ENCODE results near the gene AHRR.

The AHRR gene

DNA sequence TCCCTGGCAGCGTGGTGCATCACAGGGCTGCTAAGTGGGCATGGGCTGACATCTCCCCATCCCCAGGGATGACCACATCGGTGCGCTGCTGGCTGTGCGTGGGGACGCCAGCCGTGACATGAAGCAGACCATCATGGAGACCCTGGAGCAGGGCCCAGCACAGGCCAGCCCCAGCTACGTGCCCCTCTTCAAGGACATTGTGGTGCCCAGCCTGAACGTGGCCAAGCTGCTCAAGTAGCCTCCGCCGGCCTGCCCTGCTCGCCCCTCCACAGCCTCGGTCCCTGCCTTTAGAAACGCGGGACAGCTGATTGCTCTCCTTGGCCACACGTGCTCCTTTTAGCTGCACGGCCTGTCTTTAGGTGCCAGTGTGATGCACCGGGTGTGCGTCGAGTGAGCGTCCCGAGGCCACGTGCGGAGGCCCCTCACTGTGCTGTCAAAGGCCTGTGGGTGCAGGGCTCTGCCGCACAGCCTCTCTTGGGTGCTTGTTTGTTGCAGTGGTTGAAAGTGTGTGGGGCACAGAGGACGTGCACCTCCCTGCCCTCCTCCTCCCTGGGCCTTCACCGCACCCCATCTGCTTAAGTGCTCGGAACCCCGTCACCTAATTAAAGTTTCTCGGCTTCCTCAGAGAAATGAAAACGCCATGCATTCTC lies 145.3 kb downstream of the AHRR start:
- H3K27ac ChIP-seq (ENCODE audit: insufficient read depth in 1 of 2, low read depth in 1 of 2, low read length in 2 of 2, poor library complexity in 1 of 2, severe bottlenecking in 2 of 2), result no peak overlapping the region
- CTCF ChIA-PET, result interaction anchor here (0.8 kb wide), 1 partner anchor 18 kb away, joined by 3 read pairs; no protein-coding TSS in a partner anchor
- no peak overlapping the region for H3K4me3 ChIP-seq (ENCODE audit: control insufficient read depth in 1 of 7, extremely low read depth in 1 of 7, insufficient read depth in 4 of 7, low read depth in 2 of 7, low read length in 6 of 7)
- DNase-seq, result no peak
- peaks cover 0 to 64% (median 37%) of the 10 kb centered on the region in 4 experiments for H3K36me3 ChIP-seq (ENCODE audit: control insufficient read depth in 4 of 4, insufficient read depth in 4 of 4, low read length in 3 of 4)
- no peaks in the 10 kb centered on the region for H3K27me3 ChIP-seq (replicated peaks in 2 of 5; ENCODE audit: control insufficient read depth in 4 of 5, insufficient read depth in 5 of 5, low read length in 4 of 5)
- WGBS (ENCODE audit: insufficient coverage), result 97% methylated on average over 28 of the region's 30 CpGs
- no peaks in the 10 kb centered on the region for H3K9me3 ChIP-seq (ENCODE audit: control extremely low read depth in 1 of 5, control insufficient read depth in 4 of 5, insufficient read depth in 2 of 5, low read depth in 1 of 5, low read length in 4 of 5)
- H3K4me1 ChIP-seq (ENCODE audit: control extremely low read depth in 1 of 4, control insufficient read depth in 4 of 4, insufficient read depth in 4 of 4, low read length in 3 of 4), result peaks cover 1 to 12% (median 7%) of the 10 kb centered on the region in 4 experiments
- POLR2A ChIA-PET, result no interaction called here

DNA sequence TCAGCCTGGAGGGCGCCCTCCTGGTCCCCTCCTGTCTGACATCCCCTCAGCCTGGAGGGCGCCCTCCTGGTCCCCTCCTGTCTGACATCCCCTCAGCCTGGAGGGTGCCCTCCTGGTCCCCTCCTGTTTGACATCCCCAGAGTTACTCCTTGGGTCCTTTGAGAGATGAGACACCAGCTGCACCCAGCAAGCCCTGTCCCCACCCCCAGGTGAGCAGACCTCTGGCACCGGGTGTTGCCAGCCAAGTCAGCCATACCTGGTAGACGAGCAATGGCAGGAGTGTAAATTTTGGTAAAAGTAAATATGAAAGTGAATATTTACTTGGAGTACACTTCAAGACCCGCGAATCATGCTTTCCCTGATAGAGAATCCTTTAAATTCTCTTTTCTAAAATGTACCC lies 146.9 kb downstream of the AHRR start:
- H3K4me3 ChIP-seq (ENCODE audit: control insufficient read depth in 1 of 7, extremely low read depth in 1 of 7, insufficient read depth in 4 of 7, low read depth in 2 of 7, low read length in 6 of 7), result no peak overlapping the region
- H3K27ac ChIP-seq (ENCODE audit: insufficient read depth in 1 of 2, low read depth in 1 of 2, low read length in 2 of 2, poor library complexity in 1 of 2, severe bottlenecking in 2 of 2), result no peak overlapping the region
- DNase-seq, result no peak
- WGBS (ENCODE audit: insufficient coverage), result 100% methylated on average over 3 of the region's 6 CpGs
- H3K9me3 ChIP-seq (ENCODE audit: control extremely low read depth in 1 of 5, control insufficient read depth in 4 of 5, insufficient read depth in 2 of 5, low read depth in 1 of 5, low read length in 4 of 5), result no peaks in the 10 kb centered on the region
- H3K36me3 ChIP-seq (ENCODE audit: control insufficient read depth in 4 of 4, insufficient read depth in 4 of 4, low read length in 3 of 4), result peaks cover 0 to 50% (median 29%) of the 10 kb centered on the region in 4 experiments
- POLR2A ChIA-PET, result no interaction called here
- CTCF ChIA-PET, result no interaction called here
- no peaks in the 10 kb centered on the region for H3K27me3 ChIP-seq (replicated peaks in 2 of 5; ENCODE audit: control insufficient read depth in 4 of 5, insufficient read depth in 5 of 5, low read length in 4 of 5)
- H3K4me1 ChIP-seq (ENCODE audit: control extremely low read depth in 1 of 4, control insufficient read depth in 4 of 4, insufficient read depth in 4 of 4, low read length in 3 of 4), result peaks cover 2 to 22% (median 17%) of the 10 kb centered on the region in 4 experiments

DNA sequence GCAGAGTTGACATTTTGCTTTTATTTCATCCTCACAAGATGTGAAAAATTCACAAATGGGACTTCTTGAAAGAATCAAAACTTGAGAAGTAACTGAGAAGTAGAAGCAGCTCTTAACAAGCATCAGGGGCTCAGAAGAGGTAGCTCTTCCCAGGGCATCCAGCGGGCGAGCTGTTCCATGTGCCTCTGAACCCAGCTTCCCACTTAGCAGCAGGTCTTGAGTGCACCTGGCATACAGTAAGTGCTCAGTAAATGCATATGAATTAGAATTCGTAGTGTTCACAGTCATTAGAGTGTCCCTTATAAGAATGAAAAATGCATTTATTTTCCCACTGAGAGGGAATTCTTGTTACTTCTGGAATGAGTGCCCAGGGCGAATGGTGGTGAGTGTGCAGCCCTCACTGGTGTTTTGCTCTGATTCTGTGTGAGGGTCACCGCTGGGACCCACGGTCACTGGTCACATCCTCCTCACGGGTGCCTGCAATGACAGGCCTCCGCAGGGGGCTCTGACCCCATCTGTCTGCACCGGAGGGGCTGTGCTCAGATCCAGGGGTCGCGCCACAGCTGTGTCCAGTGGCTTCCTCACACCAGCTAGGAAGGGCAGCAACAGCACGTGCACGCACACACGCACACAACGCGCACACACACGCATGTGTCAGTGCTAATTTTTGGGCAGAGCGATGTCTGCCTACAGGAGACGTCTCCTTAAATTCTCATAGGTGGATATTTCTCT lies 148.4 kb downstream of the AHRR start:
- CTCF ChIA-PET, result interaction anchor here (1.4 to 1.5 kb wide), 2 partner anchors 12 to 16 kb away, joined by 3 read pairs; no protein-coding TSS in a partner anchor
- Histone ChIP-seq H3K4me3 (ENCODE audit: control insufficient read depth in 1 of 7, extremely low read depth in 1 of 7, insufficient read depth in 4 of 7, low read depth in 2 of 7, low read length in 6 of 7) (no peak overlapping the region), H3K27ac (ENCODE audit: insufficient read depth in 1 of 2, low read depth in 1 of 2, low read length in 2 of 2, poor library complexity in 1 of 2, severe bottlenecking in 2 of 2) (no peak overlapping the region), H3K27me3 (replicated peaks in 2 of 5; ENCODE audit: control insufficient read depth in 4 of 5, insufficient read depth in 5 of 5, low read length in 4 of 5) (peaks cover 0 to 10% (median 1%) of the 10 kb centered on the region in 5 experiments), H3K9me3 (ENCODE audit: control extremely low read depth in 1 of 5, control insufficient read depth in 4 of 5, insufficient read depth in 2 of 5, low read depth in 1 of 5, low read length in 4 of 5) (no peaks in the 10 kb centered on the region), H3K4me1 (ENCODE audit: control extremely low read depth in 1 of 4, control insufficient read depth in 4 of 4, insufficient read depth in 4 of 4, low read length in 3 of 4) (peaks cover 2 to 28% (median 26%) of the 10 kb centered on the region in 4 experiments), H3K36me3 (ENCODE audit: control insufficient read depth in 4 of 4, insufficient read depth in 4 of 4, low read length in 3 of 4) (peaks cover 0 to 38% (median 23%) of the 10 kb centered on the region in 4 experiments)
- POLR2A ChIA-PET, result no interaction called here
- DNase-seq, result no peak
- over 99% methylated on average over 9 of the region's 19 CpGs for WGBS (ENCODE audit: insufficient coverage)

DNA sequence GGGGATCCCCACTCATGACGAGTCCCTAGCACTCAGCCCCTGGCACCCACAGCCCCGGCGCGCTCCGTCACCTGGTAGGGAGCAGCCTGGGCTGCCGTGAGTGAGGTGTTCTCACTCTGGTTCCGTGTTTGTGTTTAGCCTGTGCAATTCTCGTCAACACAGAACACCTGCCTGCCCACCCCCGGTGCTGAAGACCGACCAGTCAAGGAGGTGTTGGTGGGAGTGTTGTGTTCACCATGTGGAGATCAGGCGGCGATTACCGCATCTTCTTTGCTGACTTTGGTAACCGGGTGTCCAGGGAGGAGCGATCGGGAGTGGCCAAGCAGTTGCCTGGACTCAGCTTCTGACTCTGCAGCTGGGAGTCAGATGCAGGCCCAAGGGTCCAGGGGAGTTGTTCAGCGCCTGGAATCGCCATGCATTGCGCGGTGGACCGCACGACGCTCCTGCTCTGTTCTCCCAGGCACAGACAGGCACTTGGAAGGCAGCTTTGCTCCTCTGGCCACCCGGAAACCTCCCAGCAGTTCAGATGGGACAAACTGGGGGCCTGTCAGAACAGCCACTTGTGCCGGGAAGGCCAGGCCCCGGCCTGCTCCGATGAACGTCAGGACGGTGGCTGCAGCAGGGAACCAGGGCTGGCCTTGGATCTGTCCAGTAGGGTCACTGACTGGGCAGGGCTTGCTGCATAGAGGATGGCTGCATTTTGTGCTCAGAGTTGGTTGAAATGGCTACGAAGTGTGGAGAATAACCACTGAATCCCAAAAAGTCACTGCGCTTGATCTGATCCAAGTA lies 149.6 kb downstream of the AHRR start:
- H3K4me1 ChIP-seq (ENCODE audit: control extremely low read depth in 1 of 4, control insufficient read depth in 4 of 4, insufficient read depth in 4 of 4, low read length in 3 of 4), result peaks cover 2 to 34% (median 30%) of the 10 kb centered on the region in 4 experiments
- H3K9me3 ChIP-seq (ENCODE audit: control extremely low read depth in 1 of 5, control insufficient read depth in 4 of 5, insufficient read depth in 2 of 5, low read depth in 1 of 5, low read length in 4 of 5), result no peaks in the 10 kb centered on the region
- H3K27ac ChIP-seq (ENCODE audit: insufficient read depth in 1 of 2, low read depth in 1 of 2, low read length in 2 of 2, poor library complexity in 1 of 2, severe bottlenecking in 2 of 2), result no peak overlapping the region
- peaks cover 0 to 26% (median 15%) of the 10 kb centered on the region in 4 experiments for H3K36me3 ChIP-seq (ENCODE audit: control insufficient read depth in 4 of 4, insufficient read depth in 4 of 4, low read length in 3 of 4)
- DNase-seq, result no peak
- 97% methylated on average over 29 of the region's 31 CpGs for WGBS (ENCODE audit: insufficient coverage)
- H3K27me3 ChIP-seq (replicated peaks in 2 of 5; ENCODE audit: control insufficient read depth in 4 of 5, insufficient read depth in 5 of 5, low read length in 4 of 5), result peaks cover 0 to 22% (median 5%) of the 10 kb centered on the region in 5 experiments
- CTCF ChIA-PET, result interaction anchor here (0.8 to 3.4 kb wide), 6 partner anchors 11 to 25 kb away, joined by 3 to 17 read pairs (median 5); no protein-coding TSS in a partner anchor
- POLR2A ChIA-PET, result interaction anchor here (0.6 kb wide), 1 partner anchor 60 kb away, joined by 3 read pairs; no protein-coding TSS in a partner anchor
- H3K4me3 ChIP-seq (ENCODE audit: control insufficient read depth in 1 of 7, extremely low read depth in 1 of 7, insufficient read depth in 4 of 7, low read depth in 2 of 7, low read length in 6 of 7), result peak overlapping the region in 2 of 7 experiments; percentile 74 to 81

DNA sequence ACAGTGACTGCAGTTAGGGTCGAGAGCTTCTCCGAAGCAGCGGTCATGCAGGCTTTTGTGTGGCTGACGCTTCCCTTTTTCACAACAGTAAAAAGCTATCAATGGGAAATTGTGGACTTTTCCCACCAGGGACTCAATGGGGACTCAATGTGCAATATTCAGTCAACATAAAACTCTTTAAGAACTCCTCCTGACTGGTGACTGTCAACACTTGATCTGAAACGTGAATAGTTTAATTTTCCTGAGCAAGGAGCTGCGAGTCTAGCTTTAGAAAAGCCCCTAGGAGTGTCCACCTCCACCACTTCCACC lies 150.2 kb downstream of the AHRR start:
- 87% methylated on average over 4 of the region's 6 CpGs for WGBS (ENCODE audit: insufficient coverage)
- POLR2A ChIA-PET, result interaction anchor here (0.6 to 1.1 kb wide), 2 partner anchors 12 to 59 kb away, joined by 3 read pairs; no protein-coding TSS in a partner anchor
- Histone ChIP-seq H3K27me3 (replicated peaks in 2 of 5; ENCODE audit: control insufficient read depth in 4 of 5, insufficient read depth in 5 of 5, low read length in 4 of 5) (peaks cover 0 to 28% (median 5%) of the 10 kb centered on the region in 5 experiments), H3K4me1 (ENCODE audit: control extremely low read depth in 1 of 4, control insufficient read depth in 4 of 4, insufficient read depth in 4 of 4, low read length in 3 of 4) (peaks cover 2 to 34% (median 30%) of the 10 kb centered on the region in 4 experiments), H3K36me3 (ENCODE audit: control insufficient read depth in 4 of 4, insufficient read depth in 4 of 4, low read length in 3 of 4) (peaks cover 0 to 21% (median 12%) of the 10 kb centered on the region in 4 experiments), H3K27ac (ENCODE audit: insufficient read depth in 1 of 2, low read depth in 1 of 2, low read length in 2 of 2, poor library complexity in 1 of 2, severe bottlenecking in 2 of 2) (no peak overlapping the region), H3K9me3 (ENCODE audit: control extremely low read depth in 1 of 5, control insufficient read depth in 4 of 5, insufficient read depth in 2 of 5, low read depth in 1 of 5, low read length in 4 of 5) (no peaks in the 10 kb centered on the region), H3K4me3 (ENCODE audit: control insufficient read depth in 1 of 7, extremely low read depth in 1 of 7, insufficient read depth in 4 of 7, low read depth in 2 of 7, low read length in 6 of 7) (peak overlapping the region in 5 of 7 experiments; percentile 62 to 81 (median 74))
- no peak for DNase-seq
- CTCF ChIA-PET, result interaction anchor here (1.6 to 3.4 kb wide), 4 partner anchors 13 to 26 kb away, joined by 4 to 17 read pairs (median 10); no protein-coding TSS in a partner anchor

DNA sequence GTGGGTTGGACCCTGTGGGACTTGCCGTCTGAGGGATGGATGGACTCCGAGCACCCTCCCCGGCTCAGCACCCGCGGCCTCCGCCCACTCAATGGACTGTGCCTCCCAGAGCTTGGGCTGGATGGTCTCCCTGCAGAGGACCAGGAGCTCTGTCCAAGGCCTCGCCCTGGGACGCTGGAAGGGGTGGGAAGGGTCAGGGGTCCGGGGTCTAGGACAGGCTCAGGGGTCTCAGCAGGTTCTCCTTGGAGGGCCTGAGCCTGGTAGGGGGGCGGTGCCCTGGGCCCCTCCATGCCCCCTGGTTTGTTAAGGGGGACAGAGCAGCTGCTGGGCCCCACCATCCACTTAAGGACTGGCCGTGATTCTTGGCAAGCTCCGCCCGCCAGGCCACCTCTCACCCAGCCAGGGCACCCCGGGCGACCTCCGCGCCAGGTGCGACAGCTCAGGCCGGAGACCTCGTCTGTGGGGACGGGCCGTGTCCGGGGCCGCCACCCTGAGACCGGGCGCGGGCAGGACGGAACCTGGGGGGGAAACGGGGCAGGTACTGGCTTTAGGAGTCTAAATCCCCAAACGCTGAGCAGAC lies 150.7 kb downstream of the AHRR start:
- Histone ChIP-seq H3K9me3 (ENCODE audit: control extremely low read depth in 1 of 5, control insufficient read depth in 4 of 5, insufficient read depth in 2 of 5, low read depth in 1 of 5, low read length in 4 of 5) (no peaks in the 10 kb centered on the region), H3K27ac (ENCODE audit: insufficient read depth in 1 of 2, low read depth in 1 of 2, low read length in 2 of 2, poor library complexity in 1 of 2, severe bottlenecking in 2 of 2) (peak overlapping the region in 1 of 2 experiments; percentile 61), H3K27me3 (replicated peaks in 2 of 5; ENCODE audit: control insufficient read depth in 4 of 5, insufficient read depth in 5 of 5, low read length in 4 of 5) (peaks cover 0 to 32% (median 5%) of the 10 kb centered on the region in 5 experiments), H3K4me3 (ENCODE audit: control insufficient read depth in 1 of 7, extremely low read depth in 1 of 7, insufficient read depth in 4 of 7, low read depth in 2 of 7, low read length in 6 of 7) (peak overlapping the region; percentile 48 to 81 (median 67)), H3K4me1 (ENCODE audit: control extremely low read depth in 1 of 4, control insufficient read depth in 4 of 4, insufficient read depth in 4 of 4, low read length in 3 of 4) (peaks cover 2 to 34% (median 30%) of the 10 kb centered on the region in 4 experiments), H3K36me3 (ENCODE audit: control insufficient read depth in 4 of 4, insufficient read depth in 4 of 4, low read length in 3 of 4) (peaks cover 0 to 18% (median 9%) of the 10 kb centered on the region in 4 experiments)
- DNase-seq, result no peak
- CTCF ChIA-PET, result interaction anchor here (1.6 to 3.4 kb wide), 4 partner anchors 13 to 26 kb away, joined by 4 to 17 read pairs (median 10); no protein-coding TSS in a partner anchor
- WGBS (ENCODE audit: insufficient coverage), result 19% methylated on average over 22 of the region's 30 CpGs
- POLR2A ChIA-PET, result interaction anchor here (0.6 to 1.1 kb wide), 2 partner anchors 12 to 59 kb away, joined by 3 read pairs; no protein-coding TSS in a partner anchor
